Muscle of back (tissue), 11 donors: Measurements from ENCODE around the gene ZNF331. TPM values are rescaled to one million over a fixed set of nuclear protein-coding genes. Genes with fewer than 3 reads are reported as not detected.

Experiments used
- DNase-seq, 3 donors: peaks; one replicate each; pipeline versions ENCODE4 v3.0.0 to v3.0.0-alpha.2; 2013
- polyA plus RNA-seq, 10 donors: library from polyadenylated mRNA; unstranded; fragments of 120-200 nt; gene quantifications; one replicate each; pipeline ENCODE4 v1.2.1, GENCODE V29; 2013; ENCODE audit not compliant: insufficient read length in 10 of 10

ZNF331 gene
- polyA plus RNA-seq, 10 donors, result 9.0 to 19.6 (median 12.3) TPM

GRCh38 chr19:53555352-53555751 lies 17.4 kb downstream of the ZNF331 start:
- no peak for DNase-seq

- no peak for DNase-seq
Observed at GRCh38 chr19:53571339-53571738, 33.4 kb downstream of the ZNF331 start.

- no peak for DNase-seq
Observed at GRCh38 chr19:53576941-53577653, 39.2 kb downstream of the ZNF331 start.

- no peak for DNase-seq
Observed at GRCh38 chr19:53577968-53578367, 40.0 kb downstream of the ZNF331 start.

GRCh38 chr19:53579518-53579917 lies 41.6 kb downstream of the ZNF331 start:
- DNase-seq, result no peak

GRCh38 chr19:53580871-53581835 lies 43.2 kb downstream of the ZNF331 start:
- DNase-seq, result no peak

GRCh38 chr19:53581871-53582279 lies 43.9 kb downstream of the ZNF331 start:
- no peak for DNase-seq

GRCh38 chr19:53583181-53583580 lies 45.2 kb downstream of the ZNF331 start:
- DNase-seq, result no peak

- DNase-seq, result no peak
Observed at GRCh38 chr19:53586277-53586691, 48.3 kb downstream of the ZNF331 start.

GRCh38 chr19:53594811-53595509 lies 57.0 kb downstream of the ZNF331 start:
- DNase-seq, result no peak

- DNase-seq, result no peak
Observed at GRCh38 chr19:53595510-53595867, 57.5 kb downstream of the ZNF331 start.

- no peak for DNase-seq
Observed at GRCh38 chr19:53596056-53596455, 58.1 kb downstream of the ZNF331 start.

- no peak for DNase-seq
Observed at GRCh38 chr19:53597023-53597422, 59.1 kb downstream of the ZNF331 start.

- DNase-seq, result no peak
Observed at GRCh38 chr19:53598361-53598760, 60.4 kb downstream of the ZNF331 start.

GRCh38 chr19:53600217-53600616 lies 62.3 kb downstream of the ZNF331 start:
- DNase-seq, result peak in 1 of 3 donors; percentile 24

- no peak for DNase-seq
Observed at GRCh38 chr19:53606031-53606430, 68.1 kb downstream of the ZNF331 start.

- DNase-seq, result no peak
Observed at GRCh38 chr19:53608381-53608780, 70.4 kb downstream of the ZNF331 start.

GRCh38 chr19:53612762-53613526 lies 75.0 kb downstream of the ZNF331 start:
- no peak for DNase-seq

GRCh38 chr19:53621885-53622740 lies 84.2 kb downstream of the ZNF331 start:
- DNase-seq, result no peak

- no peak for DNase-seq
Observed at GRCh38 chr19:53624771-53625545, 87.0 kb downstream of the ZNF331 start.
